HepG2 (cell line): Measurements from ENCODE around the gene GNPDA1. TPM values are rescaled to one million over a fixed set of nuclear protein-coding genes. Genes with fewer than 3 reads are reported as not detected.

Experiments used
- ATAC-seq: fragments of 200-7000 bp; cut with Tn5 transposase; 3 replicates; pipeline ENCODE4 v1.9.1; 2020; ENCODE audit warnings: mild to moderate bottlenecking, moderate library complexity
- BruUV-seq: library from RNA; stranded (reverse); fragments of 400-500 nt; replicated peaks from 2 replicates; lab custom pipeline; 2021; lab: Mats Ljungman, UMichigan
- CTCF ChIA-PET: fragments of 300-600 bp; formaldehyde crosslinking; extraction: SDS; loops from one replicate; lab custom pipeline; 2021; ENCODE audit warnings: low total read pairs, inconsistent platforms, low intra/inter-chr PET ratio; lab: Yijun Ruan, JAX
- POLR2A ChIA-PET: fragments of 350-600 bp; sonication (Branson Sonifier 250); formaldehyde crosslinking; loops from one replicate; lab custom pipeline; 2020; ENCODE audit warnings: antibody characterized with exemption, inconsistent platforms; lab: Yijun Ruan, JAX
- DNase-seq: peaks from one replicate; pipeline ENCODE4 v3.0.0-alpha.2; 2015; ENCODE audit warnings: low spot score
- FAIRE-seq: peaks from 3 replicates; lab custom pipeline; 2011; peaks lifted over from hg19 to GRCh38; lab: Jason Lieb, UNC
- H2AFZ ChIP-seq: one replicate; pipeline ENCODE4 v1.6.1; 2011; ENCODE audit warnings: low read length, inconsistent platforms
- H3K27ac ChIP-seq: fragments of 300-600 bp; 3 replicates; pipeline ENCODE4 v1.8.0; 2011; ENCODE audit warnings: mixed run types, mild to moderate bottlenecking, mixed read lengths, low read length, inconsistent platforms; ENCODE audit not compliant: insufficient read depth; ENCODE audit errors: extremely low read length
- H3K27me3 ChIP-seq, 2 experiments: fragments of 200-600 bp in 1 of 2; 2 replicates in 1 of 2; 3 replicates in 1 of 2; pipeline versions ENCODE4 v1.6.0 to v1.8.0; 2011; ENCODE audit warnings: low read length in 2 of 2, mild to moderate bottlenecking in 2 of 2, moderate library complexity in 2 of 2, inconsistent platforms in 1 of 2; ENCODE audit not compliant: insufficient read depth in 2 of 2, control insufficient read depth in 1 of 2
- H3K36me3 ChIP-seq, 2 experiments: fragments of 200-600 bp in 1 of 2; replicated peaks in 1 of 2; 2 replicates in 1 of 2; 3 replicates in 1 of 2; pipeline versions ENCODE4 v1.5.1 to v1.8.0; 2011; ENCODE audit warnings: low read length in 2 of 2, inconsistent platforms in 1 of 2; ENCODE audit not compliant: insufficient read depth in 2 of 2, control insufficient read depth in 1 of 2
- H3K4me1 ChIP-seq: 2 replicates; pipeline ENCODE4 v1.5.1; 2012; ENCODE audit warnings: low read length, inconsistent platforms; ENCODE audit not compliant: insufficient read depth
- H3K4me2 ChIP-seq: 2 replicates; pipeline ENCODE4 v1.6.0; 2011; ENCODE audit warnings: low read depth, low read length, inconsistent platforms
- H3K4me3 ChIP-seq, 3 experiments: fragments of 200-600 bp in 1 of 3; sonication (generic), shearing (Covaris generic) in 1 of 3; replicated peaks in 1 of 3; 2 replicates each; pipeline ENCODE4 v1.5.1; 2011 to 2016; ENCODE audit warnings: low read length in 3 of 3, inconsistent platforms in 2 of 3, low read depth in 2 of 3, mild to moderate bottlenecking in 2 of 3, control low read depth in 1 of 3, mixed read lengths in 1 of 3; ENCODE audit not compliant: insufficient read depth in 1 of 3
- H3K79me2 ChIP-seq: one replicate; pipeline ENCODE4 v1.6.1; 2011; ENCODE audit warnings: low read length, inconsistent platforms; ENCODE audit not compliant: insufficient read depth
- H3K9ac ChIP-seq: 2 replicates; pipeline ENCODE4 v1.6.0; 2011; ENCODE audit warnings: mild to moderate bottlenecking, low read depth, low read length, inconsistent platforms; ENCODE audit not compliant: insufficient read depth
- H3K9me3 ChIP-seq: 2 replicates; pipeline ENCODE4 v1.5.1; 2012; ENCODE audit warnings: mild to moderate bottlenecking, low read length
- H4K20me1 ChIP-seq: 2 replicates; pipeline ENCODE4 v1.6.0; 2011; ENCODE audit warnings: inconsistent platforms, mild to moderate bottlenecking, low read length, moderate library complexity; ENCODE audit not compliant: insufficient read depth
- ADNP ChIP-seq: sonication (generic); formaldehyde crosslinking; IDR thresholded peaks from 2 replicates; pipeline ENCODE4 v1.4.0; 2020; ENCODE audit warnings: missing genetic modification reagents
- CEBPG ChIP-seq: IDR thresholded peaks from 2 replicates; pipeline ENCODE4 v1.6.1; 2016
- HCFC1 ChIP-seq: fragments of 150-350 bp; IDR thresholded peaks from 2 replicates; pipeline ENCODE4 v1.6.1; 2014; ENCODE audit warnings: low read depth, low read length
- KAT7 ChIP-seq: IDR thresholded peaks from 2 replicates; pipeline ENCODE4 v1.6.1; 2018; ENCODE audit warnings: borderline replicate concordance, missing compliant biosample characterization
- MXI1 ChIP-seq: IDR thresholded peaks from 3 replicates; pipeline ENCODE4 v1.6.1; 2012; ENCODE audit warnings: low read depth, low read length, inconsistent platforms, borderline replicate concordance
- NFKB2 ChIP-seq: sonication (generic); formaldehyde crosslinking; IDR thresholded peaks from 2 replicates; pipeline ENCODE4 v1.4.0; 2020; ENCODE audit warnings: missing genetic modification reagents, borderline replicate concordance
- TBP ChIP-seq: sonication (generic); formaldehyde crosslinking; IDR thresholded peaks from 2 replicates; pipeline ENCODE4 v1.5.0; 2020; ENCODE audit warnings: missing genetic modification reagents
- ZMAT3 ChIP-seq: sonication (generic); formaldehyde crosslinking; conservative IDR thresholded peaks from 2 replicates; pipeline ENCODE4 v1.7.0; 2021; ENCODE audit warnings: missing genetic modification reagents
- ZNF616 ChIP-seq: sonication (generic); formaldehyde crosslinking; IDR thresholded peaks from 2 replicates; pipeline ENCODE4 v1.5.0; 2020; ENCODE audit warnings: low read depth, mild to moderate bottlenecking, missing genetic modification reagents
- ZNF720 ChIP-seq: sonication (generic); formaldehyde crosslinking; IDR thresholded peaks from 2 replicates; pipeline ENCODE4 v1.4.0; 2020; ENCODE audit warnings: missing genetic modification reagents
- ZNF776 ChIP-seq: sonication (generic); formaldehyde crosslinking; IDR thresholded peaks from 2 replicates; pipeline ENCODE4 v1.4.0; 2020; ENCODE audit warnings: mild to moderate bottlenecking, missing genetic modification reagents
- ZNF841 ChIP-seq: sonication (generic); formaldehyde crosslinking; IDR thresholded peaks from 2 replicates; pipeline ENCODE4 v1.8.1; 2023; ENCODE audit warnings: missing genetic modification reagents, borderline replicate concordance
- WGBS: methylation state at CpG from one replicate; pipeline ENCODE4 v1.1.6; 2017; ENCODE audit warnings: low lambda C conversion rate; 5-methylcytosine and 5-hydroxymethylcytosine counted together
- in situ Hi-C: cut with HindIII; loops from 2 replicates; pipeline ENCODE4 v1.10.0; 2017; ENCODE audit warnings: low pct_unique_long_range_greater_than_20kb; ENCODE audit not compliant: extremely low pct_ligation_motif_present
- intact Hi-C: fragments of 100-400 bp; cut with micrococcal nuclease; formaldehyde crosslinking; loops from one replicate; pipeline ENCODE4 v1.10.0; 2022; ENCODE audit not compliant: unreplicated experiment
- polyA plus RNA-seq, 8 experiments: library from polyadenylated mRNA; depleted of rRNA in 3 of 8; stranded (reverse) in 7 of 8; unstranded in 1 of 8; fragments of >200 nt; fragmentation: Illumina TruSeq in 4 of 8; extraction: Trizol in 4 of 8; gene quantifications; 2 replicates each; pipeline versions ENCODE4 v1.2.1 to v1.2.3, GENCODE V29; 2011 to 2016; ENCODE audit warnings: low read depth in 4 of 8, missing spikeins in 1 of 8, mixed read lengths in 1 of 8; ENCODE audit not compliant: insufficient read depth in 1 of 8
- total RNA-seq, 5 experiments: library from RNA; depleted of rRNA; stranded (reverse); fragments of >200 nt; fragmentation: Illumina TruSeq; extraction: Trizol; gene quantifications; 2 replicates each; pipeline ENCODE4 v1.2.3, GENCODE V29; 2016; ENCODE audit warnings: low read depth in 1 of 5
- TF ChIP-seq, protein P1 (sequence below): sonication (generic); formaldehyde crosslinking; IDR thresholded peaks from 2 replicates; pipeline ENCODE4 v1.4.0; 2020; ENCODE audit warnings: missing genetic modification reagents
- TF ChIP-seq, protein P2 (sequence below): sonication (generic); formaldehyde crosslinking; IDR thresholded peaks from 2 replicates; pipeline ENCODE4 v1.5.0; 2020; ENCODE audit warnings: missing genetic modification reagents, mild to moderate bottlenecking, borderline replicate concordance
- TF ChIP-seq, protein P3 (sequence below): sonication (generic); formaldehyde crosslinking; IDR thresholded peaks from 2 replicates; pipeline ENCODE4 v1.4.0; 2020; ENCODE audit warnings: missing genetic modification reagents, borderline replicate concordance
- TF ChIP-seq, protein P4 (sequence below): IDR thresholded peaks from 2 replicates; pipeline ENCODE4 v1.6.1; 2016; ENCODE audit warnings: low read depth, borderline replicate concordance

Gene GNPDA1
- total and polyA plus RNA-seq, 2 of the 13 experiments (the other 11 are each of a cell fraction or from before 2014, with no cell fraction given) = 6.0 to 54.1 TPM

DNA sequence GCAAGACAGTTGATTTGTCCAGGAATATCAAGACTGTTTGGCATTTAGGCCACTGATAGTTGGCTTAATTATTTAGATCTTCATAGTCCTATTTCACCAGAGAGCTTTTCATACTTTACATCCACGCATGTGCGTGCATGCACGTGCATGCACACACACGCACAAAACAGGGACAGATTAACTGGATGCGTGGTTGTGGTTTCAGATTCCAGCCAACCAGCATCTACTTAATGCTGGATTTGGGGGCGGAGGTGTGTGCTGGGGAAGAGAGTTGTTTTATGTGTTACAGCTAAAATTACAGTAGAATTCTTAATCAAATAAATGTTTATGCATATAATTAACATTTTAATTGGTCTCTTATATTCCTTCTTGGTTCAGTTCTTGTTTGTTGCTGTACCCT lies 36.7 kb downstream of the GNPDA1 start:
- Histone ChIP-seq H3K4me1 (peaks cover 11% of the 10 kb centered on the region), H4K20me1 (no peaks in the 10 kb centered on the region), H3K27me3 (no peaks in the 10 kb centered on the region), H3K36me3 (peaks cover 4 to 35% of the 10 kb centered on the region in 2 experiments; a peak in 4 of 5 replicates), H3K4me3 (no peak overlapping the region), H3K4me2 (no peak overlapping the region), H3K9me3 (no peaks in the 10 kb centered on the region), H3K79me2 (no peaks in the 10 kb centered on the region), H3K27ac (no peak overlapping the region), H2AFZ (no peak overlapping the region), H3K9ac (no peak overlapping the region)
- ATAC-seq (no peak), FAIRE-seq (no peak), DNase-seq (no peak)
- intact Hi-C loops = no loop called here
- in situ Hi-C loops = loop anchor here (25.0 kb wide), 1 partner anchor 586 kb away; no protein-coding TSS in a partner anchor
- ChIA-PET CTCF (no interaction called here), POLR2A (interaction anchor here (1.0 kb wide), 1 partner anchor 52 kb away, joined by 3 read pairs; the partner anchor contains the start of gene DELE1)
- WGBS = 99% methylated on average over 6 of the region's 6 CpGs
- TF ChIP-seq CEBPG (CRISPR knock-in tag) (no peak), HCFC1 (no peak), NFKB2 (no peak), ADNP (CRISPR knock-in tag) (no peak), TBP (no peak), ZMAT3 (CRISPR knock-in tag) (no peak), ZNF616 (CRISPR knock-in tag) (no peak), ZNF720 (CRISPR knock-in tag) (no peak), MXI1 (no peak), KAT7 (no peak), ZNF841 (no peak), ZNF776 (CRISPR knock-in tag) (no peak)
- TF ChIP-seq, protein P1, sequence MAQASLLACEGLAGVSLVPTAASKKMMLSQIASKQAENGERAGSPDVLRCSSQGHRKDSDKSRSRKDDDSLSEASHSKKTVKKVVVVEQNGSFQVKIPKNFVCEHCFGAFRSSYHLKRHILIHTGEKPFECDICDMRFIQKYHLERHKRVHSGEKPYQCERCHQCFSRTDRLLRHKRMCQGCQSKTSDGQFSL (CRISPR knock-in tag) = no peak
- TF ChIP-seq, protein P2, sequence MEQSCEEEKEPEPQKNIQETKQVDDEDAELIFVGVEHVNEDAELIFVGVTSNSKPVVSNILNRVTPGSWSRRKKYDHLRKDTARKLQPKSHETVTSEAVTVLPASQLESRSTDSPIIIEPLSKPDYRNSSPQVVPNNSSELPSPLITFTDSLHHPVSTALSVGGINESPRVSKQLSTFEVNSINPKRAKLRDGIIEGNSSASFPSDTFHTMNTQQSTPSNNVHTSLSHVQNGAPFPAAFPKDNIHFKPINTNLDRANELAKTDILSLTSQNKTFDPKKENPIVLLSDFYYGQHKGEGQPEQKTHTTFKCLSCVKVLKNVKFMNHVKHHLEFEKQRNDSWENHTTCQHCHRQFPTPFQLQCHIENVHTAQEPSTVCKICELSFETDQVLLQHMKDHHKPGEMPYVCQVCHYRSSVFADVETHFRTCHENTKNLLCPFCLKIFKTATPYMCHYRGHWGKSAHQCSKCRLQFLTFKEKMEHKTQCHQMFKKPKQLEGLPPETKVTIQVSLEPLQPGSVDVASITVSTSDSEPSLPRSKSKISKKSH (CRISPR knock-in tag) = no peak
- TF ChIP-seq, protein P3, sequence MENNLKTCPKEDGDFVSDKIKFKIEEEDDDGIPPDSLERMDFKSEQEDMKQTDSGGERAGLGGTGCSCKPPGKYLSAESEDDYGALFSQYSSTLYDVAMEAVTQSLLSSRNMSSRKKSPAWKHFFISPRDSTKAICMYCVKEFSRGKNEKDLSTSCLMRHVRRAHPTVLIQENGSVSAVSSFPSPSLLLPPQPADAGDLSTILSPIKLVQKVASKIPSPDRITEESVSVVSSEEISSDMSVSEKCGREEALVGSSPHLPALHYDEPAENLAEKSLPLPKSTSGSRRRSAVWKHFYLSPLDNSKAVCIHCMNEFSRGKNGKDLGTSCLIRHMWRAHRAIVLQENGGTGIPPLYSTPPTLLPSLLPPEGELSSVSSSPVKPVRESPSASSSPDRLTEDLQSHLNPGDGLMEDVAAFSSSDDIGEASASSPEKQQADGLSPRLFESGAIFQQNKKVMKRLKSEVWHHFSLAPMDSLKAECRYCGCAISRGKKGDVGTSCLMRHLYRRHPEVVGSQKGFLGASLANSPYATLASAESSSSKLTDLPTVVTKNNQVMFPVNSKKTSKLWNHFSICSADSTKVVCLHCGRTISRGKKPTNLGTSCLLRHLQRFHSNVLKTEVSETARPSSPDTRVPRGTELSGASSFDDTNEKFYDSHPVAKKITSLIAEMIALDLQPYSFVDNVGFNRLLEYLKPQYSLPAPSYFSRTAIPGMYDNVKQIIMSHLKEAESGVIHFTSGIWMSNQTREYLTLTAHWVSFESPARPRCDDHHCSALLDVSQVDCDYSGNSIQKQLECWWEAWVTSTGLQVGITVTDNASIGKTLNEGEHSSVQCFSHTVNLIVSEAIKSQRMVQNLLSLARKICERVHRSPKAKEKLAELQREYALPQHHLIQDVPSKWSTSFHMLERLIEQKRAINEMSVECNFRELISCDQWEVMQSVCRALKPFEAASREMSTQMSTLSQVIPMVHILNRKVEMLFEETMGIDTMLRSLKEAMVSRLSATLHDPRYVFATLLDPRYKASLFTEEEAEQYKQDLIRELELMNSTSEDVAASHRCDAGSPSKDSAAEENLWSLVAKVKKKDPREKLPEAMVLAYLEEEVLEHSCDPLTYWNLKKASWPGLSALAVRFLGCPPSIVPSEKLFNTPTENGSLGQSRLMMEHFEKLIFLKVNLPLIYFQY (CRISPR knock-in tag) = no peak
- TF ChIP-seq, protein P4, sequence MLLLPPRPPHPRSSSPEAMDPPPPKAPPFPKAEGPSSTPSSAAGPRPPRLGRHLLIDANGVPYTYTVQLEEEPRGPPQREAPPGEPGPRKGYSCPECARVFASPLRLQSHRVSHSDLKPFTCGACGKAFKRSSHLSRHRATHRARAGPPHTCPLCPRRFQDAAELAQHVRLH = no peak
- BruUV-seq = no TSS peak
